NCI-H128 (cell line): Measurements from ENCODE around the gene FASTKD3.
"Not testable (repeated sequence)": the region's sequence is repeated elsewhere in the genome, so short reads cannot be mapped to it uniquely, and the experiment has no call there.

Source experiments
- DNase-seq: peaks from one replicate; lab custom pipeline; 2025; ENCODE audit not compliant: unreplicated experiment; lab: John Stamatoyannopoulos, UW

Gene FASTKD3

DNA sequence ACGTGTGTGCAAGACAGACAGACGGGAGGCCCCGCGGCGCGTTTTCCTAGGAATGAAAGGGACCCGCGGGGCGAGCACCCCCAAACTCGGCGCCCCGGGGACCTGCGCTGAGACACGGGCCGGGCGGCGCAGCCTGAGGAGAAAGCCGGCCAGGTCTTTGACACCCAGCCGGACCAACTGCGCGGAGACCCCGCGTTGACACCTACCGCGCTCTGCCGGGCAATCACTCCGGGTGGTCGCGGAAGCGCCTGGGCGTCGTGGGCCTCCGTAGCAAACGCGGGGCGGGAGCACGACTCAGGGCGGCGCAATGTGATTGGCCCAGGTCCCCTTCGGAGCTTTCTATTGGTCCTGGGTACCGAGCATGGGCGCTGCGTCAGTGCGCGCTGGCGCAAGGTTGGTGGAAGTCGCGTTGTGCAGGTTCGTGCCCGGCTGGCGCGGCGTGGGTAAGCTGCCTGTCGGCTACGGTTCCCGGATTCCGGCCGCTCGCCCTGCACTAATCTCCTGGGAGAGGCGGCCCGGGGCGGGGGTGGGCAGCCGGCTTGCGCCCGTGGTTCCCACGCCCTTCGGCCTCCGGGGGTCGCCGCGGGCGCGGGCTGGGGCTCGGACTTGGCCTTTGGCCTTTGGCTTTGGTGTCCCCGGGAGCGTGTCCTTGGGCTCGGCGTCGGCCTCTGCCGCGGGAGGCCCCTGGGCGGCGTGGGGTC is at the start of gene FASTKD3, which contains the start of gene MTRR:
TSS of gene FASTKD3 (minus strand) at position 259 of the 701 bp plus-strand sequence. CDS start 948 bp downstream, outside the sequence.
TSS of gene MTRR (plus strand) at position 376 of the 701 bp plus-strand sequence. CDS start 1,647 bp downstream, outside the sequence.
- DNase-seq, result peak; percentile 91

DNA sequence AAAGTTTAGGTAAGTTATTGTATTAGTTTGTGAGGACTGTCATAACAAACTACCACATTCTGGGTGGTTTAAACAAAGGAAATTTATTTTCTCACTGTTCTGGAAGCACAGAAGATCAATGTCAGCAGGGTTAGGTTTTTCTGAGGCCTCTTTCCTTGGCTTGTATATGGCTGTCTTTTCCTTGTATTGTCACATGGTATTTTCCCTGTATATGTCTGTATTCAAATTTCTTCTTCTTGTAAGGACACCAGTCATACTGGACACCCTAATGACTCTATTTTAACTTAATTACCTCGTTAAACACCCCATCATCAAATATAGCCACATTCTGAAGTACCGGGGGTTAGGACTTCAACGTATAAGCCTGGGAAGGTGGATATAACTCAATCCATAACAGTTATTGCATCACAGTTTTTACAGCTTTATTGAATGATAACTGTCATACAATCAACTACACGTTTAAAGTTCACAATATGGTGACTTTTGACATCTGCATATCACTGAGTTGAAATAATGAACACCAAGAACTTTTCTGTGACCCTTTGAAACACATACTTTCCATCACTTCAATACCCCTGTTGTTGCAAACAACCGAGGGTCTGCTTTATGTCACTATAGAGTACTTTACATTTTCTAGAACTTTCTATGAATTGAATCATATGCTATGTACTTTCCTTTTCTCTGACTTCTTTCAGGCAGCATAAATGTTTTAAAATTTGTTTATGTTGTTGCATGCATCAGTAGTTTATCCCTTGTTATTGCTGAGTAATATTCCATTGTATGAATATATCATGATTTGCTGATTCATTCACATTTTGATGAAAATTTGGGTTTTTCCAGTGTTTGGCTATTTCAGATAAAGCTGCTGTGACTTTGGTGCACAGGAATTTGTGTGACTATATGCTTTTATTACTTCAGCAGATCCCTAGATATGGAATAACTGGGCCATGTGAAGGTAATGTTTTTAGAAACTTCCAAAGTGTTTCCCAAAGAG is 48.6 kb upstream of the FASTKD3 start:
- no peak for DNase-seq

GRCh38 chr5:7916171-7916804 is 47.5 kb upstream of the FASTKD3 start:
- DNase-seq, result no peak

GRCh38 chr5:7911429-7911771 is 42.6 kb upstream of the FASTKD3 start:
- not testable (repeated sequence) for DNase-seq

DNA sequence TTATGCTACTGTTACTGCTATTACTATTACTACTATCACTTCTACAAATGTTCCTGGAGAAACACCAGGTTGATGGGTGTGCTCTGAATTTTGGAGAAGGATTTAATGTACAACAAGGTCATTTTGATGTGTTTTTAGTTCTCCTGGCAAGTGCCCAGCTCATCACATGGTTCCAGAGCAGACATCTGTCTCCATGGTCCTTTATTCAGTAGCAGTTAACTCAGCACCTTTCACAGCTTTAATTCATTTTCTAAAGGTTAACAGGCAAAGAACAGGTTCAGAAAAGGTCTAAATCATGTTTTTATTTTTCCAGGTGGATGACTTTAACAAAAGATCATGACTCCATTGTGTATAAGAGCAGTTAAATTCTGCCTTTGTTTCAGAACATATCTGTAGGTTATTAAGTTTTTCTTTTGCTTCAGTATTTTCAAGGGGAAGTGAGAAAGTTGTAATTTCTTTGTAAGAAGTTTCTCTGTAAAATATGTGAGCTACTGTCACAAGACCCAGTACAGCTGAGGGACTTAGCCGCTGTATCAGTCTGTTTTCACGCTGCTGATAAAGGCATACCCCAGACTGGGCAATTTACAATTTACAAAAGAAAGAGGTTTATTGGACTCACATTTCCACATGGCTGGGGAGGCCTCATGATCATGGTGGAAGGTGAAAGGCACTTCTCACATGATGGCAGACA is 42.1 kb upstream of the FASTKD3 start:
- DNase-seq, result no peak

DNA sequence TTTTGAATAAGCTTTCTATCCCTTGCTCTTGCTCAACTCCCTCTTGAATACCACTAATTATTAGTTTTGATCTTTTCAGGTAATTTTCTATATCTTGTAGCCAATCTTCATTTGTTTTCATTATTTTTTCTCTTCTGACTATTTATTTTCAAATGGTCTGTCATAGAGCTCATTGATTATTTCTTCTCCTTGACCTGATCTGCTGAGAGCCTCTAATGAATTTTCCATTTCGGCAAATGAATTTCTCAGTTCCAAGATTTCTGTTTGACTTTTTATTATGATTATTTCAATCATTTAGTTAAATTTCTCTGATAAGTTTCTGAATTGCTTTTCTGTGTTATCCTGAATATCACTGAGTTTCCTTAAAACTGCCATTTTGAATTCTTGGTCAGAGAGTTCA is 39.5 kb upstream of the FASTKD3 start:
- DNase-seq, result no peak

DNA sequence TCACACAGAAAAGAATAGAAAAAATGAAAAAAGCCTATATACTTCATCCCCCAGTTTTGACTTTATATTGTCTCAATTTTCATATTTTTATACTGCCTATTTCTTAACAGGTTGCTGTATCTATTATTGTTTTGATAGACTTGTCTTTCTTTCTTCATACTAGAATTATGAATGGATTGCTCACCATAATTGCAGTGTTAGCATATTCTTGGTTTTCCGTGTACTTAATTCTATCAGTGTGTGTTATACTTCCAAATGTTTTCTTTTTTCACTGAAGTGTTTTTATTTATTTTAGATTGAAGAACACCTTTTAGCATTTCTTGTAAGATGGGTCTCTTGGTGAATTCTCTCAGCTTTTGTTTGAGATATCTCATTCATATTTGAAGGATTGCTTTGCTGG is 38.8 kb upstream of the FASTKD3 start:
- DNase-seq, result no peak

- DNase-seq, result no peak
Measured at GRCh38 chr5:7904170-7904569, 35.3 kb upstream of the FASTKD3 start.

GRCh38 chr5:7902666-7903625 is 34.1 kb upstream of the FASTKD3 start:
- no peak for DNase-seq

GRCh38 chr5:7902201-7902600 is 33.4 kb upstream of the FASTKD3 start:
- DNase-seq, result no peak

DNA sequence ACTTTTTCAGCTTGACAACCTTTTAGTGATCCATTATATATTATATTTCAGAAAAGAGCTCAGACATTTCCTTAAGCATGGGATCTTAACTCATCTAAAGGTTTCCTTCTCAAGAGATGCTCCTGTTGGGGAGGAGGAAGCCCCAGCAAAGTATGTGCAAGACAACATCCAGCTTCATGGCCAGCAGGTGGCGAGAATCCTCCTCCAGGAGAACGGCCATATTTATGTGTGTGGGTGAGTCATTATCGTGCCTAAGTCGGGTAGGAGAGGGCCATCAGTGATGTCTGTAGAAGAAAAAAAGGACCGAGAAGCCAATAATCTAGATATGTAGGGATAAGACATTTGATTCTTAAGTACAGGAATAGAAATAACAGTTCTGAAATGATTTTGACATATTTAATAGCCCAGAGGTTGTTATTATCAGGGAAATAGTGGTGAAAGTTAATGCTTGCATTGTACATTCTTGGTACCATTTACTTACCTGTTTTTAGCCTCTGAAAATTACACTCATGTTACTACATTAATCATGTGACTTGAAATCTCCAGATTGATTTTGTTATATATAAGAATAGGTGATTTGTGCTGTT is 28.3 kb upstream of the FASTKD3 start:
- no peak for DNase-seq

GRCh38 chr5:7894860-7895259 is 26.0 kb upstream of the FASTKD3 start:
- no peak for DNase-seq

- DNase-seq, result no peak
Measured at GRCh38 chr5:7894439-7894838, 25.6 kb upstream of the FASTKD3 start.

DNA sequence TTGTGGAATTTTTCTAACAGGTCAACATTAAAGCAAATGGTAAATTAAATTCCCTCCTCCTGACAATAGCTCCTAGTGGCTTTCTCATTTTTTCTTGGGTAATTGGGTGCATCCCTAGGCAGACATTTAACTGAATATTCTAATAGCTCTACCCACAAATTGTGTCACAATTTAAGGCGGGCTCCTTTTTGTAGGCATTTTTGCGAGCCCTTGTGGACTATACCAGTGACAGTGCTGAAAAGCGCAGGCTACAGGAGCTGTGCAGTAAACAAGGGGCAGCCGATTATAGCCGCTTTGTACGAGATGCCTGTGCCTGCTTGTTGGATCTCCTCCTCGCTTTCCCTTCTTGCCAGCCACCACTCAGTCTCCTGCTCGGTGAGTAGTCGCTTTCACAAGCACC is 20.1 kb upstream of the FASTKD3 start:
- no peak for DNase-seq

DNA sequence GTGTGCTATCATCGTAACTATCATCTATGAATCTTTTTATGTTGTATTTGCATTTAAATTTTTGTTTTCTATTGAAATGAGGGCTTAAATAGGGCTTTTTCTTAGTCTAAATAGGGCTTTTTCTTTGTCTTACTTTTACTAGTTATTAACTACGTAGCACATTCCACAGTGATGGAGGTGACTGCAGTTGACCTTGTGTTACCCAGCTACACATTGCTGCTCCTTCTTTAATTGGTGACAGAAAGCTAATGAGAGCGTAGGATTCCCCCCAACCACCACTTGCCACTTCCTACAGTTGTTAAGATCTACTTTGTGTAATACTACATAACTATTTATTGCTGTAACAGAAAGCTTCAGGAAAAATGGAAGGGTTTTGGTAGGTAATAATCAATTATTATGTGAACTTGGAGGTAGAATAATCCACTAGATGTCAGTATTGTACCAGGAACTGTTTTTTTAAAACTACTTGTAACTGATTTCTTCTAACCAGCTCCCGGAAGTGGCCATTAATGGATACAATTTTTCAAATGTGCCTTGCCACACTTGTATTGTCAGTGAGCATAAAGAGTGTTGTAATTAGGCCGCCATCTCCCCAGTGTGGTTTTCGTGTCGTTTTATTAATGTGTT is 18.1 kb upstream of the FASTKD3 start:
- peak; percentile 74 for DNase-seq

DNA sequence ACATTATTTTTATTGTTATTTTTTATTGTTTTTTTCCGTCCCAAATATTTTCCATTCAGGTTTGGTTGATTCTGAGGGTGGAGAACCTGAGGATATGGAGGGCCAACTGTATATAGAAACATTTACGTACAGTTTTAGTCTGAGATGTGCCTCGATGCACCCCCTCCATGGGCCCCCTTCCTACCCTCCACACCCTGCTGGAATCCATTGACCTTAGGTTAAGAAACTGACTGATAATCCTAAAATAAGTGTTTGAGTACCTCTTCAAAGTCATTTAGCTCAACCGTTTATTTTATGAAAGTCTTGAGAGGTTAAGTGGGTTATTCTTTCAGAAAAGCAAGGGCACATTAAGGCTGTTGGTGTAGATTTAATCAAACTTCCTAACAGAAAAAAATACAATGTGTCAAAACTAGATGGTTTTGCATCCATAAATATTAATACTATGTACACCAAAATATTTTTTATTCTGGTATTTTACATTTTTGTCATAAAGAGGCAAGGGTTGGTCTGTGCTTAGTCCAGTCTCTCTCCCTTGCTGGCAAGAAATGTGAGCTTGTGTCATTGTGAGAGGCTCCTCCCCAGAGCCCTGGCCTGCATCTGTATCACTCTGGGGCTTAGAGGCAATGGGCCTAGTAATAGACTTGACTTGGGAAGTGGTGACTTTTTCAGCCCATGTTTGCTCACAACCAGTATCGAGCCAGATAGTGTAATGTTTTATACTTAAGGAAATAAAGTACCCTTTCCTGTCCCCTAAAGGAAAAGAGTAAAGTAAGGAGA is 15.8 kb upstream of the FASTKD3 start:
- DNase-seq, result peak; percentile 58

DNA sequence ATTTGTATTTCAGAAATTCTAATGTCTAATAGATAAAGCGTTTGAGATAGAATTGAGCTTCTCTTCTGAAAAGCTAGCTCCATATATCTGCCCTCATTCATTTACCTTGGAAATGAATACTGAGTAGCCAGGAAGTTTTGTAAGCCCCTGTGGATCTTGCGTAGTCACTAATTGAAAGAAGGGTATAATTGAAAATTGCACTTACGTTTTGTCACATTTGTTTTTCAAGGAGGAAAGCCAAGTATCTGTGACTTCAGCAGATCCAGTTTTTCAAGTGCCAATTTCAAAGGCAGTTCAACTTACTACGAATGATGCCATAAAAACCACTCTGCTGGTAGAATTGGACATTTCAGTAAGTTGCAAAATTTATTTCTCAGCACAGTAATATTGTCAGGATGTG is 14.1 kb upstream of the FASTKD3 start:
- DNase-seq, result no peak

- no peak for DNase-seq
Measured at GRCh38 chr5:7881816-7882215, 13.0 kb upstream of the FASTKD3 start.
